Activated CD4-positive, alpha-beta T cell treated with anti-CD3 and anti-CD28 coated beads, Interleukin-2, amount 50 U/mL, for 4 hours (primary cell): ENCODE data around the gene APBB1.
A peak's percentile ranks its signal among the peaks of the same experiment; 100 is the strongest.

Source experiments
- DNase-seq, 2 experiments: peaks; one replicate each; pipeline ENCODE4 v3.0.0-alpha.2; 2020

APBB1 gene

DNA sequence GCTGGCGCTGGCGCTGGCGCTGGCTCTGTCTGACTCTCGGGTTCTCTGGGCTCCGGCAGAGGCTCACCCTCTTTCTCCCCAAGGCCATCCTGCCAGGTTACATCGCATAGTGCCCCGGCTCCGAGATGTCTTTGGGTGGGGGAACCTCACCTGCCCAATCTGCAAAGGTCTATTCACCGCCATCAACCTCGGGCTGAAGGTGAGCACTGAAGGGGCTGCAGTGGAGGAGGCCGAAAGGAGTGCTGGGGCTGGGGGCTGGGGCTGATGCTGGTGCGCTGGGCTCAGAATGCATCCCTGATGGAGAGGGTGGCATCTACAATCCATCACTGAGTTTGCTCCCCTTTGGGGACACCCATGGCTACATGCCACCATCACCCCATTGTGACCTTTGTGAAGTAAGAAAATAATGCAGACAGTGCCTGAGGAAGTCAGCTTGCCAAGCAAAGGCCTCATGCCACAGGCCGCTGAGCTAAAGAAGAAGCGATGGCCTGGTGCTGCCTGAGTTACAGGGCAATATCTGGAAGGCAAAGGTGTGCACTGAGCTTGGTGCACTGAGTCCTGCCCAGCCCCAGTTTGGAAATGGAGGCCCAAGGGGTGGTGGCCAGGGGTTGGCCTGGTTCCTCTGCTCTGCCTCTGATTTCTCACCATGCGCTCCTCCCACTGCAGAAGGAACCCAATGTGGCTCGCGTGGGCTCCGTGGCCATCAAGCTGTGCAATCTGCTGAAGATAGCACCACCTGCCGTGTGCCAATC lies 28.0 kb downstream of the APBB1 start:
- no peak for DNase-seq

DNA sequence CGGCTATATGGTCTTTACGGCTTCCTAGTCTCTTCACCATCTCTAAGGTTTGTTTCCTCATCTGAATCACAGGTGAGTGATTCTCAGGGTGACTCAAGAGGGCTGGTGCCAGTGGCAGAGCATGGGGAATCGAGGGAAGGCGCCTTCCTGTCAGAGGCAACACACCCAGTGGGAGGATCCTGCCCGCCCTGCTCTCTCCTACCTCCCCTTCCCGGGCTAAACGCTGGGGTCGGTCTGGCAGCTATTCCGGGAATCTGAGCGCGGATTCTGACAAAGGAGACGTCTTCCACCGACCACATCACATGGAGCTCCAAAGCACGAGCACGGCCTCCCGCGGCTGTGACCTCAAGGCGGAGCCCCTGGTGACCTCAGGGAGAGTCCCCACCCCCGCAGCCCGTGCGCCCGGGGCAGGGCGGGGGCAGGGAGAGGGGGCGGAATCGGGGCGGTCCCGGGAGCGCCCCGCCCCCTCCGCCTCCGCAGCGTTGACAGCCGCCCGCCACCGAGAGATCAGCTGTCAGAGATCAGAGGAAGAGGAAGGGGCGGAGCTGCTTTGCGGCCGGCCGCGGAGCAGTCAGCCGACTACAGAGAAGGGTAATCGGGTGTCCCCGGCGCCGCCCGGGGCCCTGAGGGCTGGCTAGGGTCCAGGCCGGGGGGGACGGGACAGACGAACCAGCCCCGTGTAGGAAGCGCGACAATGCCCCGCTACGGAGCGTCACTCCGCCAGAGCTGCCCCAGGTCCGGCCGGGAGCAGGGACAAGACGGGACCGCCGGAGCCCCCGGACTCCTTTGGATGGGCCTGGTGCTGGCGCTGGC lies 28.8 kb downstream of the APBB1 start, which contains the start of gene SMPD1:
TSS of gene SMPD1 (plus strand) at position 570 of the 813 bp plus-strand sequence. CDS start at position 695, 125 bp downstream.
- DNase-seq, result peak; percentile 92 to 94

DNA sequence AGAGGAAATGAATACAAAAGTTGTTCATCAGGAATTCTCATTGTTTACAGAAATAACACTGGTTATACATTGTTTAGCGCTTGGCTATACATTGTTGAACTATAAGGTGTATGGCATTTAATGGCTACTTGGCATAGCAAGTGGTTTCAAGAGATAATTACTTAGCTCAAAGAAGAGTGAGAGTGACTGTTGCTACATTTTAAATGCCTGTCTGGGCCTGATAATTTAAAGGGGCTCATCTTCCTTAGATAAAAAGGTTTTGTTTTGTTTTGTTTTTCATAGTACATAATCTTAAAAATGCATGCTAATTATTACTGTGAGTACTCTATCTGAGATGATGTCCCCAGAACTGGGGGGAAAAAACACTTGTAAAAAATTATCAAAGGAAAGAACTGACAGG lies 30.1 kb downstream of the APBB1 start:
- DNase-seq, result no peak

DNA sequence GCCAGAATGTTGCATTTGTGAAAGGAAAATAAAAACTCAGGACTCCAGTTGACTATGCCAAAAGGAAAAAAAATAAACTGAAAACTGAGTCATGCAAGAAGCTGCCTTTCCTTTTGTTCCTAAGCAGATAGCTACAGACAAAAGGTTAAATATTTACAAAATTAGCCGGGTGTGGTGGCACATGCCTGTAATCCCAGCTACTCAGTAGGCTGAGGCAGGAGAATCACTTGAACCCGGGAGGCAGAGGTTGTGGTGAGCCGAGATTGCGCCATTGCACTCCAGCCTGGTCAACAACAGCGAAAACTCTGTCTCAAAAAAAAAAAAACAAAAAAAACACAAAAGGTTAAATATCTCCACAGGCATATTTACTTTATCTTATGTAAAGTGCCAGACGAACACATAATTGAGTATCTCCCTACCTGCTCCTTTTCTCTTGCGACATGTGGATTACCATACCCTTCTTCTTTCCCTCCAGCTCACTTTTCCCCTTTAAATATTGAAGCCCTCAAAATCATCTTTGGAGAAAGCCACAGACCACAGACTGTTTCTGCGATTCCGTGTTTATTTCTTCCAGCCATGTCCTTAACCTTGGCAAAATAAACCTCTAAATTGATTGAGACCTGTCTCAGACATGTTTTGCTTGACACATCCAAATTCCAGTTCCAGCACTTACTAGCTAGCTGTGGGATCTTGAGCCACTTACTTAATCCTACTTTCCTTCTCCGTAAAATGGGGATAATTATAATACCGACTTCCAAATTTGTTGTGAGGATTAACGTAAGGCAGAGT lies 30.9 kb downstream of the APBB1 start:
- no peak for DNase-seq

DNA sequence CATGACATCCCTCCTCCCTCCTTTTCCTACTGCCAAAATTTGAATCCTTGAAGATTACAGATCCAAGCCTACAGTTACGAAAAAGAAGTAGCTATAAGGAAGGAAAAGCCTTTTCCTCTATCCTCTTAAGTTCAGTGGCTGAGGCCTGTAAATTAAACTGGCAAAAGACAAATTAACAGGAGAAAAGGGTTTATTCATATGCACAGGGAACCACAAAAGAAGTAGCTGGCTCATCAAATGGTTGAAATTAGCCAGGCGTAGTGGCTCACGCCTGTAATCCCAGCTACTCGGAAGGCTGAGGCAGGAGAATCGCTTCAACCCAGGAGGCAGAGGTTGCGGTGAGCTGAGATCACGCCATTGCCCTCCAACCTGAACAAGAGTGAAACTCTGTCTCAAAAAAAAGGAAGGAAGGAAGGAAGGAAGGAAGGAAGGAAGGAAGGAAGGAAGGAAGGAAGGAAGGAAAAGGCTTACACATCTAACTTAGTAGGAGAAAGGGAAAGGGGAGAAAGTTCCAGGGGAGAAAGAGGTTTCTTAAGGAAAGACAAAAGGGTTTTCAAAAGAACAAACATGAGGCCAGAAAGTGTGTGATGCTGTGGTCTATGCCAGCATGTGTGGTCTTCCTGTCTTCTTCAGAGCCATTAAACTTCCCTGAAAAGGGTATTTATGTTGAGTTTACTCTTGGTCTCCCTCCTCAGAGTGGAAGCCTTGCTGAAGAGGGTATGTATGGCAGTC lies 33.7 kb downstream of the APBB1 start:
- no peak for DNase-seq

DNA sequence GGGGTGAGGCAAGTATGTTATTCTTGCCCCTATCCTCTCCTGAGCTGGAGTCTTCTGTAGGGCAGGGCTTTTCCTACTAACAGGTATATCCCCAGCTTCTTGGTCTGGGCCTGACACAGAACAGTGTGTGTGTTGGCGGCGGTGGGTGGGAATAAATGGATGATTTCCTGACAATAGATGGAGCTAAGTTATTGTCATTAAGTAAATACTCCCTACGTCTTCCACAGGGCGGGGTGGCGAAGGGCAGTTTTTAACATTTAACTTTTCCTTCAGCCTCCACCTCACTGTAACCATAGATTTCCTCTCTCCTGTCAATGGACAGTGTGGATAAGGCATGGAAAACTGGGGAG lies 40.3 kb downstream of the APBB1 start:
- no peak for DNase-seq

DNA sequence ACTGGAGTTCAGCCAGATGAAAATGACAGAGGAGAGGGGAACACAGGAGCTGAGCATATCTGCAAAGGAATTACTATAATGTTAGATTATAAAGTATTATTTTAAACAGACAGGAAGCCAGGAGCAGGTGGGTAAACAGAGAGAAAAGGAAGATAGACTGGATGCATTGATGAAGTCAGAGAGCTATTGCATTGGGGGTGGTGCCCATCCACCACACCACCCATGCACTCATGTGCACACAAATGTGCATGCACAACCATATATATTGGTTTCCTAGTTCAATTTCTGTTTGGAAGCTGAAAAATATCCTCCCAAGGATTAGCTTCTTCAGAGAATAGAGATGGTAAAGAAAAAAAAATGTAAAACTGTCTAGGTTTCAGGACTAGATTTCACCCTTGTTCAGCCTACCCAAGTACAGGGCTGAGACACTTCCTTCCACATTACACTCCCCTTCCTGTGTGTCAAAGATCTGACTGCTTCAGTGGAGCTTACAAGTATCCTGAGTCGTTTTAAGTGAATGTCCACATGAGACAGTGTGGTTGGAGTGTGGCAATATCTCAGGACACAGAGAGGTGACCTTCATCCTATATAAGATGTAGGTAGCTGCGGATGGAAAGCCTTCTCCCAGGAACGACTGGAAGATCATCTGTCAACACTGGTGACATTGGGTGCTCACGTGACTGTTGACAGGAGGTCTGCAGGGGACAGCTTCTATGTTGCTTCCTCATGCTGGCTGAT lies 40.8 kb downstream of the APBB1 start:
- no peak for DNase-seq

DNA sequence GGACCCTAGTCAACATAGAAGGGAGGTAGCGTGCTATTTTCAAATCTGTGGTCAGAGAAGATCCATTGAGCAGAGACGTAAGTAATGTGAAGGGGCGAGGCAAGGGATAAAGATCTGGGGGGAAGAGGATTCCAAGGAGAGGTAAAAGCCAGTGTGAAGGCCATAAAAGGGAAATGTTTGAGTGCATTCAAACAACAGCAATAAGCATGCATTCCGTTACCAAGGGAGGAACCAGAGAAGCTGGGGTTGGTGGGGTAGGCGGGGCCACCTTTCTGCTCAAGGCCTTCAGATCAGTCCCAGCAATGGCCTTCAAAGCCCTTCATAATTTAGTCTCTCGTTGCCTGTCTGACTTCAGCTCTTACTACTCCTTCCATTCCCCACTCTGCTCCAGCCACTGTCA lies 47.1 kb downstream of the APBB1 start:
- no peak for DNase-seq

DNA sequence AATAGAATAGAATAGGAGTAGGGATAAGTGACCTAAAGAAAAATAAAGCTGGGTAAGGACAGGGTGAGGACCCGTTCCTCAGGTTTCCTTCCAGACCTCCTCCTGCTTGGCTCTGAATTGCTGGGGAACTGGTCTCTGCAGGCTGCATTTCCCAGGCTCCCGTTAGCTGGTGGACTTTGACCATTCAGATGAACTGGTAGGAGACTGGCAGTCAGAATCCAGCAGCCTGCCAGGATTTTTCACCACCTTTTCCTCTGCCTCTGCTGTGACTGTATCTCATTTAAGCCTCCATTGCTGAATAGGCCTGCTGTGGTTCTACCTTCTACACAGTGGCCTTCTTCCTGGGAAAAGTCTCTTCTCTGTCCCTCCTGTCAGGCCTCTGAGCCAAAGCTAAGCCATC lies 53.2 kb downstream of the APBB1 start:
- DNase-seq, result no peak

DNA sequence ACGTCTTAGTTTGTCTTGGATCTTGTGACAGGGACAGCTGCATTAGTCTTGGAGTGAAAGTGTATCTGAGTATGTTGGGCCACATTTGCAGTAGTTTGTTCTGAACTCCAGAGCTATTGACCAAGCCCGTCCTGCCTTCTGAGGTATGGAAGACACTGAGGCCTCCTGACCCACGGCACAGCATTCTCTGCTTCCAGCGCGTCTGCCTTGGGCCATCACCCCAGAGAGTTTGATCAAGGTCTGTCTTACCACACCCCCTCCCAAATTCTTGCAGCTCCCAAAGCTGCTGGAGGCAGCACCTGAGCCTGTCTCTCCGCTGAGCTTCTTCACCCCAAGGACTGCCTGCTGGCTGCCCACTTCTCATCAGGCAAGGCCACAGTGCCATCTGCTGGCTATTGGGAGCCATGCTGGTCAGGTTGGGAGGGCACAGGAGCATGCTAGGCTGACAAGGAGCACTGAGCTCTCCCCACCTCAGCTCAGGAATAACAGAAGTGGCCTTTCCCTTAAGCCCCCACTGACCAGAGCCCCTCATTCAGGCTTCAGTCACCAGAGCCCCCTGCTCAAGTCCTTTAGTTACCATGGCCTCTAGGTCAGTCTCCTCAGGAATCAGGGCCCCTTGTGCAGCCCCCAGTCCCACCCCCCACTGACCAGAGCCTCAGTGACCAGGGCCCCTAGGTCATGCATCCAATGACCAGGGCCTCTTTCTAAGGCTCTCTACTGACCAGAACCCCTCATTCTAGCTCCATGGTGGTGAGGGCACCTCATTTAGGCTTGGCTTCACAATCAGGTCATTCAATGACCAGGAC lies 55.8 kb downstream of the APBB1 start:
- DNase-seq, result peak; percentile 60 to 63

DNA sequence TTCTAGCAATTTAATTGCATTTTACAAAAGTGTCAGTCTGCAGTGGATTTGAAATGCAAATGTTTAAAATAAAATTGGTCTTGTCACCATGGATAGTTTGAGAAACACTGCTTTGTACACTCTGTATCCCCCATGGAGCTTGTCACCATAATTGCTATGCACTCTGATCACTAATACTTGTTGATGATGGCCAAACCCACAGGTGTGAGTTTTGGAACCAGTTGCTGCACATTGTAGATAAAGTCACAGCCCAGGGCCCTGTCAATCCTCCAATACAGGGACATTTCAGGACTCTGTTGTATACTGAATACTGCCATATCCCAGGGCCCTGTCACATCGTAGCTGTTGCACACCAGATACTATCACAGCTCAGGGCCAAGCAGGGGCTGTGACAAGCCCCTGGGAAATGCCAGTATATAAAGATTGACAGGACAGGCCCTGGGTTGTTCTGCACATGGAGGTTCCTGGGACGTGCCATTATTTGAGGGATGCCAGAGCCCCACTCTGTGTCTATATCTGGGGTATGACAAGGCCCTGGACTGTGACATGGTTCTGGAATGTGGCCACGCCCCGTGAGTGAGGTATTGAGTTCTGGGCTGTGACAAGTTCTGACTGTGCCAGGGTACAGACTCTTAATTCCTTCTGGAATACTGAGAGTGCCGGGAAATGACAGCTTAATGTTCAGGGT lies 56.6 kb downstream of the APBB1 start:
- DNase-seq, result no peak

DNA sequence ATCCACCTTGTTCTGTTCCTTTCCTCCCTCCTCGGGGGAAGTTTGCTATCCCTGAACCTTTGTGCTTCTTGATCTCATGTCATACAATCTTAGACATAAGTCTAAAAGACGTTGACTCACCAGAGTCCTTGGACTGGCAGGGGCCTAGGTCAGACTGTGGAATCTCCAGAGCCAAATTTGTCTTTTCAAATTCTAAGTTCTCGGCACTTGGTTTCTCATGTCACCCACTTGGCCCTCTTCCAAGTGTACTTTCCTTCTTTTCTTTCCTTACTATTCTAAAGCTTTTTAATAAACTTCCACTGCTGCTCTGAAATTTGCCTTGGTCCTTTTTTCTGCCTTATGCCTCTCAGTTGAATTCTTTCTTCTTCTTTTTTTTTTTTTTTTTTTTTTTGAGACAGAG lies 58.7 kb downstream of the APBB1 start:
- no peak for DNase-seq

DNA sequence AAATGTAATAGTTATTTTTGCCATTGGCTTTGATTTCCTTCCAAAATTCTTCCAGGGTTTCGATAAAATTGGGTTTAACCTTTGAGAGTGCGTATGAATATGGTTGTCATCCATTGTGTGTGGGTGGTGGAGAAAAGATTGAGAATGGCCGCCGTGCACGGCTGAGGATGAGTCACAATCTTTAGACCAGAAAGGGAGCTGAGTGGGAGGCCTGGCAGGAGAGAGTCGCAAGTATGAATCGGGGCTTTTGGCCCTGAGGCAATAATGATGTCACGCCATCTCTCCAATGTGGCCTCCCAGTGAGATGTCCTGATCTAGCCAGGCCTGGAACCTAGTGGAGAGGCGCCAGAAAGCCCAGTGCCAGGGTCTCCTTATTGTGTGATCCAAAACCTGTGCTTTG lies 61.7 kb downstream of the APBB1 start:
- peak in 1 of 2 experiments; percentile 3 for DNase-seq

DNA sequence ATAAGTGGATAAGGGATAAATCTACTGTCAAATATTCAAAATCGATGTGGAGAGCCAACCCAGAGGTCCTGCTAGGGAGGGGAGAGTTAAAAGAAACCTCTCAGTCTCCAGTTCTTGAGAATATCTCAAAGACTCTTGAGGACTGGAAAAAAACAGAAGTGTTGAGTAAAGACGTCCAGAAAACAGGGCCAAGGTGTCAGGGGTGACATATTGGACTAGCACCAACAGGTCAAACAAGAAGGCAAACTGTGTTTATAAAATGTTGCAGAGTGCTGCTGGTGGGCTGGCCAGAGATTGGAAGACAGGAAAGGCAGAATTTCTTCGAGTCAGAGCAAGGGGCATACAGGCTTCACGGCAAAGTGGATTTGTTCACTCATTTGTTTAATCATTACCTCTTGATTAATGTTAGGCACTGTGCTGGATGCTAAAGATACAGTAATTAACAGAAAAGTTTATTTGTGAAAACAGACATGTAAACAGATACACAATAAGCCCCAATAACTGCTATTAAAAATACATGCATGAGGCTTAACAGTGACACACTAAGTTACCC lies 62.3 kb downstream of the APBB1 start:
- DNase-seq, result no peak

DNA sequence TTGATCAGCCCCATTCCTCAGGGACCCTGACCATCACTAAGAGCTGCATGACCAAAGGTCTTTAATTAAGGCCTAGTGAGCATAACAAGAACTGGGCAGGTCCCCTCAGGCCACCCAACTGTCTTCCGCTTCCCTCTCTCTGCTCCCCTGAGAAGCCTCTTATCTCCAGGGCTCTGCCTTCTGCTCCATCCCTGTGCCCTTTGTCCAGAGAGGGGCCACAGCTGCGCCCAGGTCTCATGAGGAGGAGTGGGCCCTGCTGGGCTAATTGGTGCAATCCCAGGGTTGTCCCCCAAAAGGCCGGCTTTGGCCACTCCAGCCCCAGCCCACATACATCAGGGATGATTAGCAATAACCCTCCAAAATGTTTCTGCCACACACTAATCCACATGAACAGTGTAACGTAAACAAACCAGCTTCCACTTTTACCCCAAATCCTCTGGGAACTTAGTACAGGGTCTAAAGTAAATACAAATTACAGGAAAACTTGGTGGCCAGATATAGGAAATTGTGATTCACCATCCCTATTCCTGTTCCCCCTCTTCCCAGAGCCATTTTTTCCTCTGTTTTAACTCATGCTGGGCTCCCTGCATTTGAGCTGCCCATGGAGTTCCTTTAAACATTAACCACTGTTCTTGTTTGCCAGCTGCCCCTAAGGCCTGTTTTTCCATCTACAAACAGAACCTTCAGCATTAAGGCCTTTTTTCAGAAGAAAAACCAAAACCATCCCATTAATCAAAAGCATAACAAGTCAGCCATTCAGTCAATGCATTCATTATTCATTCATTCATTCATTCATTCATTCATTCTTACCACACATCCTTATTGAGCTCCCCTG lies 64.0 kb downstream of the APBB1 start:
- no peak for DNase-seq

DNA sequence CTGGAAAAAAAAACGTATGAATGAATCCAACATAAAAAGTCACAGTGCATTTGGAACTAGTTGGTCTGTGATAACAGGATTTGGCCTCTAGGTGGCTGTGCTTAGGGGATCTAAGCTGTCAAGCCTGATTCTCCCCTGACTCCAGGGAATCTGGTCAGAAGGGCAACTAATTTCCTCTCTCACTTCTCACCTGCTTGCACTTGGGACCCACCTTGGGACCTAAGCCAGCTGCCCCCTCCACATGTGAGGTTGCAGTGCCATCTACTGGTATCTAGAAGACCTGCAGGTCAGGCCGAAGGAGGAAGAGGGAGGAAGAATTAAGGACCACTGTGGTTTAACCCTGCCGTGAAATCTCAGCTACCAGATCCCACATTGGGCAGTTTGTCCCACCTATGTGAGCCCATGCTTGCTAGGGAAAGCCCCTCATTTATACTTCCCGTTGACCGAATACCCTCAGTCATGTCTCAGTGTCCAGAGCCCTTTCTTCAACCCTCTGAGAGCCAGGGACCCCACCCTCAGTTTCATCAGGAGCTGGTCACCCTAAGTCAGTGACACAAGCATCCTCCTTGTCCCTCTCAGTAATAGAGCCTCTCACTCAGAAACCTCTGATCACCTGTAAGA lies 65.4 kb downstream of the APBB1 start:
- DNase-seq, result peak; percentile 42 to 44

DNA sequence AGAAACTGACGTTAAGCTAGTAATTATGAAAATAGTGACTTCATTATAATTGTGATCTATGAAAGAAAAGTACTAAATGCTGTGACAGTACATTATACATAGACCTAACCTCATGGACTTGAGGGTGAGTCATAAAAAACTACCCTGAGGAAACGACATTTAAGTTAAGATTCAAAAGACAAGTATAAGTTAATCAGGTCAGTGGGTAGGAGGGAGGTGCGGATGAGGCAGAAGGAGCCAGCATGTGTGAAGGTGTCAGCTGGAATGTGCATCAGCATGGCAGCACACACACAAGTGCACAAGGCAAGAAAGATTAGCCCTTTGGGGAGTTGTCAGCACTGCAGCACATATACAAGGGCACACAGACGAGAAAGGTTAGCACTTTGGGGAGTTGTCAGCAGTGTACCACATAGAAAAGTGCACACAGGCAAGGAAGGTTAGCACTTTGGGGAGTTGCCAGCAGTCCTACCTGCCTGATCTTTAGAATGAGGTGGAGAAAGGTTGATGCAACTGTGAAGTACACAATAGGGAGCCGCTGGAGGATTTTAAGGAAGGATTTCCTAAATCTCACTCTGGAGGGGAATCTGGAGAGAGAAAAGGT lies 67.0 kb downstream of the APBB1 start:
- no peak for DNase-seq

DNA sequence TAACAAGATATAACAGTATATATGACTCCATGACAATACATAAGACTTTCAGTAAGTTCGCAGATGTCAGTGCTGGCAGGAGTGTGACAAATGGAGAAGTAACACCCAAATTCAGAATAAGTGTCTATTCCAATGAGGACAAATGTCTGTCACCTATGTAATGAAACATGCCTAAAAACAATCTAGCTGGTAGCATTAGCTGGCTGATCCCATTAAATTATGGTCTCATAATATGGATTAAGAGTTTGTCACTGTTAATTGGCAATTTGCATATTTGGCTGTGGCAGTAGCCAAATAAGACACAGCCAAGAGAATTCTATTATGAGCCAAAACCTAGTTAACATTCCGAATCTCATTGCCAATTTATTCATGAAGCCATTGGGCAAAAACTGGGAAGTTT lies 68.4 kb downstream of the APBB1 start:
- no peak for DNase-seq
